NCI-H510A (cell line): ENCODE data around the gene C2CD4B.

ENCODE experiments used
- DNase-seq: peaks from one replicate; lab custom pipeline; 2025; lab: John Stamatoyannopoulos, UW

Gene C2CD4B

GRCh38 chr15:62165104-62165792 lies at the start of gene C2CD4B:
Gene C2CD4B, minus strand, starts transcription at chr15:62165285. Its CDS starts 301 bp downstream, at chr15:62164984.
- no peak for DNase-seq

- no peak for DNase-seq
Measured at GRCh38 chr15:62212741-62213140, 47.7 kb upstream of the C2CD4B start.

GRCh38 chr15:62211348-62211747 lies 46.3 kb upstream of the C2CD4B start:
- DNase-seq, result no peak

- no peak for DNase-seq
Measured at GRCh38 chr15:62209821-62210220, 44.7 kb upstream of the C2CD4B start.

DNA sequence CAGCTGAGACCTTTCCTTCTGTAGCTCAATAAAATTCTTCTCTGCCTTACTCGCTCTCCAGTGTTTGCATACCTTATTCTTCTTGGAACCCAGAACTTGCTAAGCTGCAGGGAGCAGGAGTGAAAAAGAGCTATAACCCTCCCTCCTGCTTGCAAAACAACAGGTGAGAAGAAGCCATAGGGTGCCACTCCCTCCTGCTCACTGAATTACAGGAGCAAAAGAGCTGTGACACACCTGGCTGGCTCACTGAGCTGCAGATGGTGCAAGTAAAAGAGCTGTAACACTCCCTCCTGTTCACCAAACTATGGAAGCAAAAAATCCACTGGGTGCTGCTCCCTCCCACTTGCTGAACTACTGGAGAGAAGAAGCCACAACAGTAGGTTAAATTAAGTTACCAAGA lies 44.2 kb upstream of the C2CD4B start:
- DNase-seq, result no peak

GRCh38 chr15:62208884-62209283 lies 43.8 kb upstream of the C2CD4B start:
- DNase-seq, result no peak

DNA sequence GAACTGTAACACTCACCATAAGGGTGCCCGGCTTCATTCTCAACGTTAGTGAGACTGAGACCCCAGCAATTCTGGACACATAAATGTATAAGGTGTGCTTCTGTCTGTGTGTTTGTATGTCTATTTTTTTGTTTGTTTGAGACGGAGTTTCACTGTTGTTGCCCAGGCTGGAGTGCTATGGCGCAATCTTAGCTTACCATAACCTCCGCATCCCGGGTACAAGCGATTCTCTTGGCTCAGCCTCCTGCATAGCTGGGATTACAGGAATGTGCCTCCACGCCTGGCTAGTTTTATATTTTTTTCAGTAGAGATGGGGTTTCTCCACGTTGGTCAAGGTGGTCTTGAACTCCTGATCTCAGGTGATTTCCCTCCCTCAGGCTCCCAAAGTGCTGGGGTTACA lies 43.3 kb upstream of the C2CD4B start:
- DNase-seq, result no peak

DNA sequence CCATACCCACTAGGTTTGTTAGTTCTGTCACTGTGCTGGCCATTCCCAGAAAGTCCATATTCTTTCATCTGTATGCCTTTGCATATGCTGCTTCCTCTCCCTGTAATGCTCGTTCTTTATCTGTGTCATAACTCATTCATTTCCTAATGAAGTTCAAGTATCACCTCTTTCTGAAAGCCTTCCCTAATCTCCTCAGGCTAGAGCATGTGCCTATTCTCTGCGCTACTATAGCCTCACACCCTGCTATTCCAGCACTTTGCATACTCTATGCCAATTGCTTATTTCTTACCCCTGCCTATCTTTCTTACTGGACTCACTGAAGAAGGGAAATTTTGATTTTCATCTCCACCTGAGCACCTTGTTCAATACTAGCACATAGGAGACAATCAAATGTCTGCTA lies 25.6 kb upstream of the C2CD4B start:
- no peak for DNase-seq

- no peak for DNase-seq
Measured at GRCh38 chr15:62190274-62190673, 25.2 kb upstream of the C2CD4B start.

GRCh38 chr15:62188744-62189143 lies 23.7 kb upstream of the C2CD4B start:
- no peak for DNase-seq

DNA sequence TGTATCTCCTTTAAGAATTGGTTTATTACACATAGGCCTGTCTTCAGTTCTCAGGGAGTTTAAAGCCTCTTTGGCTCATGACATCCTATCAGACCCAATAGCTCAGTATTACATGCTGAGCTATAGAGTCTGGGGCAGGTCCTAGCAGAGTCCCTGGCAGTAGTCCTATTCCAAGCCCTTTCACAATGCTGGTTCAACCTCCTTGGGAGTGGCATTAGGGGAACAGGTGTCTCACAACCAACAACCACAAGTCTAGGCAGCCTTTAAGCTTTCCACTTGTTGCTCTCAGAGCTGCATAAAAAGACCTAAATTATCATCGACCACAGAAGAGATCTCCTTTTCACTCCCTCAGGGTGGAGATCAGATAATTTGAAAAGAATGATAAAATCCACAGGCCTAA lies 22.8 kb upstream of the C2CD4B start:
- DNase-seq, result no peak

DNA sequence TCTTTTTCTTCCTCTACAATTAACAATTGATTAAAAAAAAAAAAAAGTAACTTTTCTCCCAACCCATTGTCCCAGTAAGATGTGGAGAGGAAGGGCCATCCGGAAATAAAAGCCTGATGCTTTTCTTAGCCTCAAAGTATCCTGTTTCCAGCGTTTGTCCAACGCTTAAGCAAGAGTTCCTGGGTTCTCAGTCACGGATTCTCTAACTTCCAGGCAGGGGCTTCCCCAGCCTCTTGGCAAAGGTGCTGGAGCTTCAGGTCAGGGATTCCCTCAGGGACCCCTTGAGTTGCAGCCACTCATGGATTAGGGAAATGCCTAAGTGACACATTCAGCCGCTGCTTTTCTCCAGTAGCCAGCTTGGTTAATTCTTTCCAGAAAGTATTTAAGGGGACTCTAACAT lies 22.3 kb upstream of the C2CD4B start:
- DNase-seq, result no peak

GRCh38 chr15:62186578-62186977 lies 21.5 kb upstream of the C2CD4B start:
- DNase-seq, result no peak

DNA sequence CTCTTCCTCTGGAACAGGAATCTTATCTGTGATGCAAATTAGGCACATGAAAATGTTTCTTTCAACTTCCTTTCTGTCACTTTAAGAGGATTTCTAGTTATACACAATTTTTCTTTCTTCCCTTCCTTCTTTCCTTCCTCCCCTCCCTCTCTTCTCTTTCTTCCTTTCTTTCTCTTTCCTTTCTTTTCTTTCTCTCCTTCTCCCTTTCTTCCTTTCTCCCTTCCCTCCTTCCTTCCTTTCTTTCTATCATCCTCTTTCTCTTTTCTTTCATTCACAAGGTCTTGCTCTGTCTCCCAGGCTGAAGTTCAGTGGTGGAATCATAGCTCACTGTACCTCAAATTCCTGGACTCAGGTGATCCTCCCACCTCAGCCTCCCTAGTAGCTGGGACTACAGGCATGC lies 18.0 kb upstream of the C2CD4B start:
- no peak for DNase-seq

- DNase-seq, result no peak
Measured at GRCh38 chr15:62173215-62173614, 8.1 kb upstream of the C2CD4B start.

DNA sequence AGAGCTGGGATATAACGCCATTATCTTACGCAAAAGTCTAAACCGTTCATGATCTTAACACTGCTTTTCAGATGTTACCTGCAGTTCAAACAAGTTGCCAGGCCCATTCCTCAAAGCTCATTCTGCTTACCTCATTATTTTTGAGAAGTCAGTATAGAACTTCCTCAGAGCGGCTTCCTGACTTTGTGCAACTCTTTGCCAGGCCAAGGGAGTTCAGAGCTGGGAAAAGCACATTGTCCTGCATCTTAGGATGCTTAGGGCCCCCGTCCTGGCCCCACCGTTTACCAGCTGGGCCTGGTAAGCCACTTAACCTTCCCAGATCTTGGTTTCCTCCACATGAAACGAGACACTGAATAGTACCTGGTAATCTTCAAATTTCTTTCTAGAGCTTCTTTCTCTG lies 6.8 kb upstream of the C2CD4B start:
- no peak for DNase-seq

DNA sequence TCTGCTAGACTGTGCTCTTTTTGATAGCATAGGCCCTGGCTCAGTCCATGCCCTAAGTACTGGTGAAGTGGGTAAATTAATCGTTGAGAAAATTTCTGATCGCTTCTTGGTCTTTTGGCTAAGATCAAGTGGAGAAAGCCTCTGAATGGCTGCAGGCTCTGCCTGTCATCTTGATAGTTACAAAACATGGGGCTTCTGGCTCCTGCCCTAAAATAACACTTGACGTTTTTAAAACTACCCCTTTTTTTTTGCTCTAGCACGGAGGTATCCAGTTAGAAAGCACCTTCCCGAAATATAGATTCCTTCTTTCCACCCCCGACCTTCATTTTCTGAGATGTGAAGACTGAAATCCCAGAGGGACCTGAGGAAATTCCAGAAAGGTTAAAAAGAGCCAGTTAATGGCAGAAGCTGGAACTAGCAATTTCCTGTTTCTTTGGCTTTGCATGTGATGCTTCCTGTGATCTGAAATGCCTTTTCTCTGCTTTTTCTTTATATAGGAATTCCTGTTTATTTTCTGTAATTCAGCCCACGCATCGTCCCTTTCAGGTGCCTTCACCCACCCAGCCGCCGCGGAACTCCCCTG lies 799 bp upstream of the C2CD4B start:
- DNase-seq, result no peak

- no peak for DNase-seq
Measured at GRCh38 chr15:62164396-62165103, 535 bp downstream of the C2CD4B start.

- DNase-seq, result no peak
Measured at GRCh38 chr15:62164014-62164395, 1.1 kb downstream of the C2CD4B start.

DNA sequence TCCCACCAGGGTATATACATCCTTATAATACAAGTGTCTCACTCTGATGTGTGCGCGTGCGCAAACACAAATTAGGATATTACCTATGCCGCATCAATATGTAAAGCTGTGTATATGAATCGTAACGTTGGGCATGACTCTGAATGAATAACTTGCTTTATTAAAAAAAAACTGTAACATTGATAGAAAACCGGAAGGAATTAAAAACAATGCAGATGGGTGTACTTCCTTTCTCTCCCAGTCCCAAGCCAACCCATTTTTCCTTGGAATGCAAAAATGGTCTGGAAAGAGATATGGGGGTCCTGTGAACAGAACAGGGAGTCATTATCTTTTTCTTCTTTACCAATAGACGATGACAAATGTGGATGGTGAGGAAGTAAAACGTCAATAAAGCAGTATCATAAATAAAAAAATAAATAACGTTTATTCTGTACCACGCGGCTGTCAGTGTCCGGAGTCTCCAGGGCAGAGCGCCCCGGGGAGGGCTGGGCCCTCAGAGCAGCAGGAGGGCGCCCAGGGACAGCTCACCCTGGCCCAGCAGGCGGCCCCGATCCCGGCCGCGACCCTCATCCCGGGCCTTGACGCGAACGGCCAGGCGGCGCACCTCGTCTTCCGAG lies 1.6 kb downstream of the C2CD4B start:
- DNase-seq, result no peak

DNA sequence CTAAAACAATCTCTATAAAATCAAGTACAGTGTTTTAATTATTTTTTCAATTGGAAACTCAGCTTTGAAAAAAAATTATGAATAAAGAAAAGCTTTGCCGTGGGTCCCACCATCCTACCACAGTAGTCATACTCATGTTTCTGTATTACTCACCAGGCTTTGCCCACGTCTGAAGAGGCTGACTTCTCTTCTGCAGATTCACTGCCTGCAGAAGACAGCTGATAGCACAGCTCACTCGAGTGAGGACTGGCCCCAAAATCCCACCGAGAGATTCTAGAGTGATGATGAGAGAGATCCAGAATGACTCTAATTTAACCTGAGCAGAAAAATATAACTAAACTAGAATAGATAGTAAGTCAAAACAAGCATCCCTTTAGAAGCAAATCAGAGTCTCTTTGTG lies 11.9 kb downstream of the C2CD4B start:
- DNase-seq, result no peak

DNA sequence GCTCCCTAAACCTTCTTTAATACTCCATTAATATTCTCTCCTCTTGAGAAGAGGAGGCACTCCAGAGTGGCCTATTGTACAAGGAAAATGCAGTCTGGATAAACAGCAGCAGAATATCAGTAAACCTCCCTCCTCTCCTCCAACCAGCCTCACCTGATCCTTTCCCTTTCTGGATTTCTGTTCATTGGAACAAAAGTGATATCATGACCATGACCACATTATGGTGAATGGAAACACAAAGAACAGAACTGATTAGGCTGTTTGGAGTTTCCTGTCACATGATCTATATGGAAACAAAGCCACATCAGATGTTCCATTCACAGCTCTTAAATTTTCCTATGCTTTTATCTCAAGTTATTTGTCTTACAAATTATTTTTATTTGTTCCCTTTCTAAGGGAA lies 14.6 kb downstream of the C2CD4B start:
- DNase-seq, result no peak

GRCh38 chr15:62149729-62150128 lies 15.4 kb downstream of the C2CD4B start:
- no peak for DNase-seq
